22Rv1 (cell line): ENCODE results near the gene CCDC148.
"Not testable (repeated sequence)": the region's sequence is repeated elsewhere in the genome, so short reads cannot be mapped to it uniquely, and the experiment has no call there.

Source experiments
- H3K27ac ChIP-seq: fragments of 450-650 bp; 2 replicates; pipeline ENCODE4 v1.5.1; 2017
- ZFX ChIP-seq: fragments of 450-650 bp; IDR thresholded peaks from 2 replicates; pipeline ENCODE4 v1.6.1; 2017; ENCODE audit warnings: antibody characterized with exemption, borderline replicate concordance
- TF ChIP-seq, protein P1 (sequence below): fragments of 450-650 bp; IDR thresholded peaks from 2 replicates; pipeline ENCODE4 v1.5.1; 2017; ENCODE audit warnings: mild to moderate bottlenecking

CCDC148 gene

DNA sequence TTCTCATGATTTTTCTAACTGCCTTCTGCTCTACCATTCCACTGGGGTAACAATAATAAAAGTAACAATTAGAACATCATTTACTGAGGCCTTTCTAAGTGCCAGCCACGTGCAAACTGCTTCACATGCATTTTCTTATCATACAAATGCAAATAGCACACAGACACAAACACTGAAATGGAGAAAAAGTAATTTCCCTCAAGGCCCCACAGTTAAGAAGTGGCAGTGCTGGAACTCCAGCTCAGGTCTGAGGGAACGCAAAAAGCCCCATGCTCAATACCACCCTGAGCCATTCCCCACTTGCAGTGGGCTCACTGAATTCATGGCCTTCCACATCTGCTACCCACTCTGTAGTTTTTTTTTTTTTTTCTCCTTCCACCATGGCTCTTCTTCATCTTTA lies 214.3 kb downstream of the CCDC148 start:
- no peak for TF ChIP-seq ZFX
- TF ChIP-seq, protein P1, sequence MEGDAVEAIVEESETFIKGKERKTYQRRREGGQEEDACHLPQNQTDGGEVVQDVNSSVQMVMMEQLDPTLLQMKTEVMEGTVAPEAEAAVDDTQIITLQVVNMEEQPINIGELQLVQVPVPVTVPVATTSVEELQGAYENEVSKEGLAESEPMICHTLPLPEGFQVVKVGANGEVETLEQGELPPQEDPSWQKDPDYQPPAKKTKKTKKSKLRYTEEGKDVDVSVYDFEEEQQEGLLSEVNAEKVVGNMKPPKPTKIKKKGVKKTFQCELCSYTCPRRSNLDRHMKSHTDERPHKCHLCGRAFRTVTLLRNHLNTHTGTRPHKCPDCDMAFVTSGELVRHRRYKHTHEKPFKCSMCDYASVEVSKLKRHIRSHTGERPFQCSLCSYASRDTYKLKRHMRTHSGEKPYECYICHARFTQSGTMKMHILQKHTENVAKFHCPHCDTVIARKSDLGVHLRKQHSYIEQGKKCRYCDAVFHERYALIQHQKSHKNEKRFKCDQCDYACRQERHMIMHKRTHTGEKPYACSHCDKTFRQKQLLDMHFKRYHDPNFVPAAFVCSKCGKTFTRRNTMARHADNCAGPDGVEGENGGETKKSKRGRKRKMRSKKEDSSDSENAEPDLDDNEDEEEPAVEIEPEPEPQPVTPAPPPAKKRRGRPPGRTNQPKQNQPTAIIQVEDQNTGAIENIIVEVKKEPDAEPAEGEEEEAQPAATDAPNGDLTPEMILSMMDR: no peak
- no peak overlapping the region for H3K27ac ChIP-seq

DNA sequence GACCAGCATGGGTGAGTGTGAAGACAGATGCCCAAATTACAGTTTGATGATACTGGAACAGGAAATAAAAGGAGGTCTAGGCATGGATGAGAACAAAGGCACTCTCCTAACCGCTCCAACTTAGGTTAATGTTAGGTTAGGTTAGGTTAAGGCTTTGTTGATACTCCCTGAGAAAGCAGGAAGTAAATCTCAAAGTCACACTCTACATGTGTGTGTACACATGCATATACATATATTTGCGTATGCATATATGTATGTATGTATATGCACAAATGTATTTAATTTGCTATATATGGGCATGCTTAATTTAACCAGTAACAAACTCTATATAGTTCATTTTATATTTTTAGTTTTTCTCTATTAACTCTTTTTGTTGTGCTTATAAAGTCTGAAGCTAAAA lies 215.6 kb downstream of the CCDC148 start:
- TF ChIP-seq, protein P1: no peak
- TF ChIP-seq ZFX: no peak
- H3K27ac ChIP-seq: no peak overlapping the region

DNA sequence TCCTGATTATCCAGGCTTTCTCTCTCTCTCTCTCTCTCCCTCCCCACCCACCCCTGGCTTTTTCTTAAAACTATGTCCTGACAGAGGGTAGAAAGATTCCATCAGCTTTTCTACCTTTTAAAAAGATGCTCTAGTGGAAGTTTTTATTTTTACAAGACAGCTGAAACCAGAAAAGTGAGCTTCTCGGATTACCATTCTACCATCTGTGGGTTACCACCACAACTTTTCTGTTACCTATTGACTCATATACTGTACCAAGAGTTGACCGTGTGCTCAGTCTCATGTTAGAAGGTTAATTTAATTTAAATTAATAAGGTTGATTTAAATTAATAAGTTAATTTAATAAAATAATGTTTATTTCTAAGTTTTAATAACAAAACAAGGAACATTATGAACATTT lies 217.3 kb downstream of the CCDC148 start:
- TF ChIP-seq ZFX: no peak
- no peak overlapping the region for H3K27ac ChIP-seq

DNA sequence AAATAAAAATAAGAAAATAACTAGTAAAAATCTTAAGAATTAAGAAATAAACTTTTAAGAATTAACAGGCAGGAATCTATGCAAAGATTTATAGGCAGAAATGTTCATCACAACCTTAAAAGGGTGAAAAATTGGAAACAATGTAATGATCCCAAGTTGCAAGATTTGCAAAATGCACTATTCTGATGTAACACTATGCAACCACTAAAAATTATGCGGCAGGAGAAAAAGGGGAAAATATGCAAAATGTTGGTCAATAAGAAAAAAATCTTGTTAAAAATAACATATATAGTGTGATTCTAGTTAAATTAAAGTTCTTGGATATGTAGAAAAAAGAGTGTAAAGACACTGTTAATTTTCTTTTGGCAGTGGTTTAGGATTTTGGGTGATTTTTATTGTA lies 222.1 kb downstream of the CCDC148 start:
- H3K27ac ChIP-seq: no peak overlapping the region
- TF ChIP-seq, protein P1: no peak

DNA sequence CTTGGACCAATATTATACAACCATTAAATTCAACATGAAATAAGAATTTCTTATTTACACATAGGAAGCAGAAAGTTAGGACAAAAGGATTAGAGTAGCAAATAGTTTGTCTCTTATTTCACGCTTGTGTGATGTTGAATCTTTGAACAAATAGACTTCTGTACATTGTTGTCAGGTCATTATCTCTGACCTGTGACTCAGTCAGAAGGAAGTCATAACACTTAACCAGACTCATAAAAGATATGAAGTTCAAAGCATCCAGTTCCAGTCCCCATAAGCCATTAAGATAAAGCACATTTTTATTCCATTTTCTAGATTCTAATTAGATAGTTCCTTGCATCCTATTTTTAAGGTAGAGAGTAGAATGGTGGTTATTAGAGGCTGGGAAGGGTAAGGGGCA lies 224.1 kb downstream of the CCDC148 start:
- no peak overlapping the region for H3K27ac ChIP-seq
- TF ChIP-seq, protein P1: no peak
- no peak for TF ChIP-seq ZFX

DNA sequence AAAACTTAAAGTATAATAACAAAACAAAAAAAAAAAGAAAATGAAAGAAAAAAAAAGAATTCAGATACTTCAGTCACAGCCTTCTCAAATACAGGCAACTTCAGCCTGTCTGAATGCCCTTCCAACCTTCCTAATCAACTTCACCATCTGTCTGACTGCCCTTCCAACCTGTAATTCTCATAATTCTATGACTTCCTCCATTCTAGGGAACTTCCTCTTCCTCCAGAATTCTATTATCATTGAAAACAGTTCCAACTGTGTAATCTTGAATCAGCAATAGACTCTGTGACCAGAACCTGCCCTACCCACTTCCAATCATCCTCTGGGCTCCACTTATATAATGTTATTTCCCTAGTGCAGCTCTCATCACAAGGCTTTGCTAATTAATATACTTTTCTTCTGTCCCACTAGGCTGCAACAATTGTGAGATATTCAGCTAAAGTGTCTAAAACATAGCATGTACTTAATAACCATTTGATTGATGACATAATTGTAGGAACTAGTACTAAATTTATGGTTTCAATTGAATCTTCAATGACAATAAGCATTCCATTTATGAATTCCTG lies 227.5 kb downstream of the CCDC148 start:
- TF ChIP-seq ZFX: no peak
- TF ChIP-seq, protein P1: no peak

DNA sequence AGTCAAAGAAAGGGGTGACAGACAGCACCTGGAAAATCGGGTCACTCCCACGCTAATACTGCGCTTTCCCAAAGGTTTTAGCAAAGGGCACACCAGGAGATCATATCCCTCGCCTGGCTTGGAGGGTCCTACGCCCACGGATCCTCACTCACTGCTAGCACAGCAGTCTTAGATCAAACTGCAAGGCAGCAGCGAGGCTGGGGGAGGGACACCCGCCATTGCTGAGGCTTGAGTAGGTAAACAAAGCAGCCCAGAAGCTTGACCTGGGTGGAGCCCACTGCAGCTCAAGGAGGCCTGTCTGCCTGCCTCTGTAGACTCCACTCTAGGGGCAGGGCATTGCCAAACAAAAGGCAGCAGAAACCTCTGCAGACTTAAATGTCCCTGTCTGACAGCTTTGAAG lies 233.5 kb downstream of the CCDC148 start:
- H3K27ac ChIP-seq: not testable (repeated sequence)

More for the DNA sequence above, 227.5 kb downstream of the CCDC148 start:
- no peak overlapping the region for H3K27ac ChIP-seq

DNA sequence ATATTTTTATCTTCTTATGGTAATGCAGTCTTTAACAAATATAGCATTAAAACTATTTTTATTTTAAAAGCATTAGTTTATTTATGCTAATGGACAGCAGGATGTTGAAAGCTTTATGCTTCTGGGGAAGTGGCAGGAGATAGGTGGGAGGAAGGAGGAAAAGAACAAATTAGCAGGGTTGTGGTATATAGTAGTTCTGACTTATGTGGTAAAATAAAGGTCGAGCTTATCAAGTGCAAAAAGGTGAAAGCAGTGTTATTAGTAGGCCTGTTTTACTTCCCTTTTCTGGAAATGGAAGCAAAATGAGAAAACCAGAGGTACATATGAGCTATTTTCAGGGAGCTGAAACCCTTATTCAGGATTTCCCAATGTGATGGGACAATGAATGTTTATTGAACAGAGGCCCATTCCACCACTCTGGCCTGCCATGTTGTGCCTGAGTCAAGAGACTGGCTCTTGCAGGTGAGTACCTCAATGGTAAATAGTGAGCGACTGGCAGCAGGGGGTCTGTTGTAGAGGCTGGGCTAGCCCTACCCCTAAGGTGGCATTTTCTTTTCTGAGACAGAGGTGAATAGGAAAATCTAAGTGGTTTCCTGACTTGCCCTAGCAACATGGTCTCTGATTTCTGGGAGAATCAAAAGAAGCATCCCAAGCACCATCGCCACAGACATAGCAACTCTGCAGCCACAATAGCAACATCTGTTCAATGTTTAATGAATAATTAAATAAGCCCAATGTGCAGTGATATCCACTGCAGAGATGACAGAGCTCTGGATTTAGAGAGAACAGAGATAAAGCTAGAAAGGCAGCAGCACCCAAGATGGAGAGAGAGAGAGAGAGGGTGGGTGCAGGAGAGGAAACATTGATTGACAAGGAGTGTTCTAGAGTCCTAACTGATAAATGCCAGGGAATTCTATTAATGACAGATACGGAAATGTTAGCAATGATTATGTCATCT lies 235.2 kb downstream of the CCDC148 start:
- H3K27ac ChIP-seq: no peak overlapping the region
- no peak for TF ChIP-seq ZFX
- TF ChIP-seq, protein P1: no peak
